A549 (cell line): Measurements from ENCODE around the gene NOBOX.

Source experiments
- CTCF ChIP-seq: fragments of >200 bp; sonication (Bioruptor Twin); formaldehyde crosslinking; IDR thresholded peaks from 3 replicates; pipeline ENCODE4 v1.5.1; 2016
- ESRRA ChIP-seq: fragments of 150-350 bp; IDR thresholded peaks from 2 replicates; pipeline ENCODE4 v1.6.1; 2014; ENCODE audit warnings: mild to moderate bottlenecking, low read length, borderline replicate concordance
- HMGXB4 ChIP-seq: fragments of 250-450 bp; sonication (Bioruptor Pico); IDR thresholded peaks from 2 replicates; pipeline ENCODE4 v1.5.0; 2021; ENCODE audit warnings: mild to moderate bottlenecking, moderate library complexity, borderline replicate concordance
- HOXA7 ChIP-seq: fragments of 250-450 bp; sonication (Bioruptor Pico); IDR thresholded peaks from 2 replicates; pipeline ENCODE4 v1.5.0; 2020; ENCODE audit warnings: mild to moderate bottlenecking, moderate library complexity
- JUNB ChIP-seq: fragments of >200 bp; sonication (Bioruptor Twin); formaldehyde crosslinking; IDR thresholded peaks from 2 replicates; pipeline ENCODE4 v1.6.1; 2016
- MAFK ChIP-seq: fragments of 450-650 bp; IDR thresholded peaks from 2 replicates; pipeline ENCODE4 v1.6.1; 2014; ENCODE audit not compliant: partially characterized antibody
- POLR2A ChIP-seq: IDR thresholded peaks from 2 replicates; pipeline ENCODE4 v1.6.1; 2012; ENCODE audit warnings: mild to moderate bottlenecking, low read length
- REST ChIP-seq: fragments of 200-600 bp; sonication (generic); IDR thresholded peaks from 2 replicates; pipeline ENCODE4 v1.6.1; 2016; ENCODE audit warnings: antibody characterized with exemption, mild to moderate bottlenecking, moderate library complexity
- USF2 ChIP-seq: fragments of 450-650 bp; IDR thresholded peaks from 2 replicates; pipeline ENCODE4 v1.6.1; 2014; ENCODE audit warnings: antibody characterized with exemption
- ZNF302 ChIP-seq: fragments of 250-450 bp; sonication (Bioruptor Pico); IDR thresholded peaks from 2 replicates; pipeline ENCODE4 v1.9.0; 2021; ENCODE audit warnings: inconsistent platforms, mild to moderate bottlenecking, moderate library complexity

- no peak for TF ChIP-seq JUNB
- TF ChIP-seq MAFK, result no peak
- TF ChIP-seq CTCF, result no peak
- no peak for TF ChIP-seq ESRRA
- TF ChIP-seq HMGXB4 (CRISPR knock-in tag), result no peak
- TF ChIP-seq HOXA7, result no peak
- no peak for TF ChIP-seq POLR2A
- TF ChIP-seq REST, result no peak
- no peak for TF ChIP-seq USF2
- TF ChIP-seq ZNF302 (CRISPR knock-in tag), result no peak
These were observed 391 bp downstream of the NOBOX start for GRCh38 chr7:144403102-144403501.
